K562 (cell line): ENCODE measurements around the gene NDUFA13. TPM values are rescaled to one million over a fixed set of nuclear protein-coding genes. Genes with fewer than 3 reads are reported as not detected.

Experiments used
- ATF1 ChIP-seq, 2 experiments: fragments of 450-650 bp in 1 of 2; IDR thresholded peaks; 2 replicates each; pipeline ENCODE4 v1.6.1; 2016; ENCODE audit warnings: missing compliant biosample characterization in 1 of 2, missing genetic modification characterization in 1 of 2
- BACH1 ChIP-seq: fragments of 200-800 bp; sonication (Bioruptor generic); IDR thresholded peaks from 2 replicates; pipeline ENCODE4 v1.6.1; 2016; ENCODE audit warnings: missing genetic modification characterization, missing compliant biosample characterization
- BMI1 ChIP-seq: fragments of 150-350 bp; IDR thresholded peaks from 2 replicates; pipeline ENCODE4 v1.6.1; 2014; ENCODE audit warnings: low read length
- CREB5 ChIP-seq: fragments of 250-450 bp; sonication (Bioruptor Pico); IDR thresholded peaks from 2 replicates; pipeline ENCODE4 v1.5.0; 2020; ENCODE audit warnings: mild to moderate bottlenecking
- KAT7 ChIP-seq: sonication (generic); formaldehyde crosslinking; IDR thresholded peaks from 2 replicates; pipeline ENCODE4 v1.8.0; 2022; ENCODE audit warnings: missing genetic modification reagents, mild to moderate bottlenecking, borderline replicate concordance
- MED1 ChIP-seq: sonication (generic); formaldehyde crosslinking; IDR thresholded peaks from 2 replicates; pipeline ENCODE4 v1.8.1; 2023; ENCODE audit warnings: missing genetic modification reagents, borderline replicate concordance
- MTA3 ChIP-seq: fragments of 450-650 bp; formaldehyde crosslinking; IDR thresholded peaks from 2 replicates; pipeline ENCODE4 v1.6.1; 2017; ENCODE audit warnings: mild to moderate bottlenecking, borderline replicate concordance
- OTX1 ChIP-seq: fragments of 450-650 bp; formaldehyde crosslinking; IDR thresholded peaks from 2 replicates; pipeline ENCODE4 v1.4.0; 2022; ENCODE audit warnings: mild to moderate bottlenecking
- POLR2G ChIP-seq: fragments of 200-400 bp; formaldehyde crosslinking; IDR thresholded peaks from 2 replicates; pipeline ENCODE4 v1.6.1; 2017; ENCODE audit warnings: low read depth, mild to moderate bottlenecking, antibody characterized with exemption, low read length, moderate library complexity
- PRPF4 ChIP-seq: fragments of 200-400 bp; formaldehyde crosslinking; IDR thresholded peaks from one replicate; pipeline ENCODE4 v1.6.1; 2017; ENCODE audit warnings: low read length, low read depth, mild to moderate bottlenecking; ENCODE audit not compliant: insufficient read depth, poor library complexity, severe bottlenecking
- RBM22 ChIP-seq: fragments of 200-400 bp; formaldehyde crosslinking; IDR thresholded peaks from 2 replicates; pipeline ENCODE4 v1.6.1; 2018; ENCODE audit warnings: low read length, low read depth; ENCODE audit not compliant: poor library complexity, severe bottlenecking
- TFAM ChIP-seq: fragments of 250-450 bp; sonication (Bioruptor Pico); conservative IDR thresholded peaks from 2 replicates; pipeline ENCODE4 v1.5.0; 2021; ENCODE audit warnings: mild to moderate bottlenecking, moderate library complexity
- TFAP4 ChIP-seq: sonication (generic); formaldehyde crosslinking; IDR thresholded peaks from 2 replicates; pipeline ENCODE4 v1.8.0; 2022; ENCODE audit warnings: missing genetic modification reagents, mild to moderate bottlenecking, moderate library complexity, borderline replicate concordance
- THAP12 ChIP-seq: fragments of 250-450 bp; sonication (Bioruptor Pico); IDR thresholded peaks from 2 replicates; pipeline ENCODE4 v1.9.0; 2021; ENCODE audit warnings: mild to moderate bottlenecking, inconsistent platforms
- U2AF1 ChIP-seq: fragments of 200-400 bp; formaldehyde crosslinking; optimal IDR thresholded peaks from 2 replicates; pipeline ENCODE3; 2017; ENCODE audit warnings: mild to moderate bottlenecking, low read depth, low read length, moderate library complexity
- ZBTB1 ChIP-seq: sonication (generic); formaldehyde crosslinking; IDR thresholded peaks from 2 replicates; pipeline ENCODE4 v1.8.1; 2023; ENCODE audit warnings: missing genetic modification reagents, low read depth, mild to moderate bottlenecking, borderline replicate concordance
- polyA plus RNA-seq, 8 experiments: library from polyadenylated mRNA; depleted of rRNA in 4 of 8; stranded (reverse) in 5 of 8; unstranded in 3 of 8; fragments of >200 nt; fragmentation: Nextera tagmentation in 2 of 8; fragmentation: Illumina TruSeq in 1 of 8; extraction: Ambion mirVana in 2 of 8; extraction: Trizol in 1 of 8; gene quantifications; 2 replicates each; pipeline versions ENCODE4 v1.2.1 to v1.2.3, GENCODE V29; 2011 to 2014; ENCODE audit warnings: inconsistent platforms in 1 of 8, missing spikeins in 1 of 8
- total RNA-seq, 7 experiments: library from RNA; depleted of rRNA in 6 of 7; stranded (reverse); fragments of >200 nt in 6 of 7; fragmentation: Illumina TruSeq in 2 of 7; extraction: Trizol in 2 of 7; gene quantifications; 2 replicates each; pipeline versions ENCODE4 v1.2.1 to v1.2.3, GENCODE V29; 2011 to 2021; ENCODE audit warnings: low replicate concordance in 1 of 7

Gene NDUFA13
- total and polyA plus RNA-seq, 9 of the 15 experiments (the other 6 are each of a cell fraction or from before 2014, with no cell fraction given), result 146 to 596 (median 429) TPM

- TF ChIP-seq PRPF4 (peak; percentile 26), POLR2G (0 out of 2 replicates have a peak, but pooled peaks have one; percentile 1), MED1 (no peak), ATF1 (CRISPR knock-in tag; IDR thresholded peaks at IDR 0.05) (no peak), ATF1 (tag; IDR thresholded peaks at IDR 0.05) (no peak), RBM22 (no peak), U2AF1 (no peak), CREB5 (CRISPR knock-in tag) (no peak), BACH1 (tag) (0 out of 2 replicates have a peak, but pooled peaks have one; percentile 5), ZBTB1 (CRISPR knock-in tag) (0 out of 2 replicates have a peak, but pooled peaks have one; percentile 31), OTX1 (CRISPR knock-in tag) (no peak), BMI1 (no peak), MTA3 (no peak), KAT7 (CRISPR knock-in tag) (0 out of 2 replicates have a peak, but pooled peaks have one; percentile 41), TFAP4 (0 out of 2 replicates have a peak, but pooled peaks have one; percentile 13), TFAM (CRISPR knock-in tag) (no peak), THAP12 (CRISPR knock-in tag) (no peak)
- TF ChIP-seq, all 486 proteins: peak for 9
These were observed 964 bp upstream of the NDUFA13 start, which contains the start of gene TSSK6 (continued) for GRCh38 chr19:19514881-19515641.
